Stimulated activated CD4-positive, alpha-beta T cell treated with anti-CD3 and anti-CD28 coated beads, TNF-alpha, amount 100 ng/mL, for 48 hours (primary cell): ENCODE measurements around the gene NTM.

Experiments used
- DNase-seq, 3 donors: peaks; one replicate each; pipeline ENCODE4 v3.0.0-alpha.2; 2020; ENCODE audit warnings: low read depth in 3 of 3

The NTM gene

DNA sequence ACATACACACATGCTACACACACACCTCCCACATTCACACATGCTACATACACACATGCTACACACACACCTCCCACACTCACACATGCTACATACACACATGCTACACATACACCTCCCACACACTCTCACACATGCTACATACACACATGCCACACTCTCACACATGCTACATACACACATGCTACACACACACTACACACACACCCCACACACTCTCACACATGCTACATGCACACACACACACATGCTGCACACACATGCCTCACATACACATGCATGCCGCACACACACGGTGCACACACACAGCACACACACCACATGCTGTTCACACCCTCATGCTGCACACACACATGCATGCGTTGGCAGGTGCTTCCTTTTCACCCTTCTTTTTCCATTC is 495.4 kb downstream of the NTM start:
- DNase-seq: no peak

DNA sequence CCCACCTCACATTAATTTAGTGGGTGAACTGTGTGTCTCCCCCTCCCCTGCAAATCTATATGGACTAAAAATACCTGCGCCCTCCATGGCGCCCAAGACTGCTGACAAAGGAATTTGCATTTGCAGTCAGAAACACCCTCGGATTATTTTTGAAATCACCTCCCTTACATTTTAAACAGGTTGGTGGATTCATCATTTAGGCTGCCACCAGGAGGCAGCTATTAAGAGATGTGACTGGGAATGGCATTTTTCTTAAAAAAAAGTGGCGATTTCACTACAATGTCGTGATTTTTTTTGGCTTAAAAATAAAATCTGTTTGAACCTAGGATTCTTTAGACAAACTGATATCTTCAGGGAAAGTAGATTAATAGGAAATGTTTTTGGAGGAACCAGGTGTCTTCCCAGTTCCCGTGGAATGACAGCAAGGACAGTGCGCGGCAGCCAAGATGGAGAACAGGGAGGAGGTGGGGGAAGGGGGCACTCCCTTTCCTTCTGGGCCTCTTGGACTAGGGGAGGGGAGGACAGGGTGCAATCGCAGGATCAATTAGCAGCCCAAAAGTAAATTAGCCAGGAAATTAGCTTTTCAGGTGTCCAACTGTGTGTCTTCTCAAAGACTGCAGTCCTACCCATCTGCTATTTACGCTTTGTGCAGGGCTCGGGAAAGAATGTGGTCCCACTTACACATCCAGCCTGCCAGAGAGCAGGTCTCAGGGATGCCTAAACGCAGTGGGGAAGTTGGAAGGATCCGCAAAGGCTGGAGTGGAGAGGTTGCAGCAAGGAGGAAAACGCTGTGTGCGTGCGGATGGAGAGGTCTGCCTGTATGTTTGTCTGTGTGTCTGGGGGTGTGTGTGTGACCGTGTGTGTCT is 496.4 kb downstream of the NTM start:
- DNase-seq: no peak

- no peak for DNase-seq
Measured at GRCh38 chr11:131867457-131868257, 497.2 kb downstream of the NTM start.

- no peak for DNase-seq
Measured at GRCh38 chr11:131868629-131869507, 498.5 kb downstream of the NTM start.

- DNase-seq: no peak
Measured at GRCh38 chr11:131870305-131870704, 499.9 kb downstream of the NTM start.

DNA sequence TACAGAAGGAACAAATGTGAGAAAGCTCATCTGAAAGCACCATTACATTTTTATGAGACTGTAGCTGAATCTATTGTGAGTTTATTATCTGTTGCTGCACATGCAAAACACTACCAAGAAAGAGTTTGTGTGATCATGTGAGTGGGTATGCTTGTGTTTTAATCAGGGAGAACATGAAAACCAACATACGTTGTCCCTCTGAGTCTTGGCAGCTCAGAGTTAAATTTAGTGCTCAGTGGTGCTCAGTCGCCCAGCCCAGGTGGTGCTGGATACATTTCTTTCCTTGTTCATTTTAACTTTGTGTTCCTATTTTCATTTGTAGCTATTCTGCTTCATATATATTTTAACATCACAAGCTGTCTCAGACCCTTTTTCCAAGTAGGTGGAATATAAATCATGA is 500.6 kb downstream of the NTM start:
- DNase-seq: no peak

DNA sequence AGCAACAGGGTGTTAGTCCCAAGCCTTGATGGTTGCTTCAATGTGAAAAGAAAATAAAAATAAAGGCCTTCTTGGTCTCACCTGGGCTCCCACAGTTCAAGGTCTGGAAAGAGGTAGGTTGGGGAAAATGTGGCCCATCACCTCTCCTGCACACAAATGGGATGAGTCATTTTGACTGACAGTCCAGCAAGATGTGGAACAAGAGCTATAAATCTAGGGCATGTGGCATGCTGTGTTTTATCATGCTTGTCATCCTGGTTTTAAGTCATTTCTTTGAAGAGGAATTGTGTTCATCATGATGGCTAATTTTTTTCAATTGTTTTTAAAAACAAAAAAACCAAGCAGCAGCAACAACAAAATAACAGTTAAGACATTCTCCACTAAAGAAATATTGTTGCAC is 503.7 kb downstream of the NTM start:
- no peak for DNase-seq

GRCh38 chr11:131875611-131876010 is 505.2 kb downstream of the NTM start:
- DNase-seq: no peak

- no peak for DNase-seq
Measured at GRCh38 chr11:131877246-131877942, 507.0 kb downstream of the NTM start.

DNA sequence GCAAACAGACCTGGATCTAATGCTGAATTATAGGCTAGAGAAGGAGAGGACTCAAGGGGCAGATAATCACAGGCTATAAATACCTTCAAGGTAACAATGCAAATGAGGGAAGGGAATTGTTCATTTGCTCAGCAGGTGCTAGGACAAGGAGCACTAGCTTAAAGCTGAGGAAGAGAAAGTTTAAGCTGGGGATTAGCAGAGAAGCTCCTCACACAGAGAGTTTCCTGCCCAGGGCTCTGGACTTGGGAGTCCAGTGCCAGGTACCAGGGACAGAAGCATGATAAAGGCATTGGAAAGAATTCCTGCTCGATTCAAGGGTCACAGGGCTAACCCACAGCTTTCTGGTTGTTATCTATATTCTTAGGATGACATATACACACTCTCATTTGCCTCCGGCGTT is 509.9 kb downstream of the NTM start:
- DNase-seq: no peak

DNA sequence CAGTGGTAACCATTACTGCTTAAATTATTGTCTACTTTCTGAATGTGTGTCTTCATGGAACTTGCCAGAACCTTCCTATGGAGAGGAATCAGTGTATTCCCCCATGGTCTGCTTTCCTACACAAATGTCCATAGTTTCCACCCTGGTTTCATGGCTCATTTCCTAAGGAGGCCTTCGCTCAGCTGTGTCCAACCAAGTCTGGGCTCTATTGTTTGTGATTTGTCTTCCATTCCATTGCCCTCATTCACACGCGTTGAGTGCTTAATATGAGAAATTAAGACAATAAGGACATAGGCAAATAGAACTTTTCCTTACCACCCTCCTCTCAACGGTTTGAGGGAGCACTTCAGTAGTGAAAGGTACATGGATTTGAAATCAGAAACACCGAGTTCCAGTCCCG is 510.6 kb downstream of the NTM start:
- no peak for DNase-seq

GRCh38 chr11:131883332-131883731 is 512.9 kb downstream of the NTM start:
- DNase-seq: no peak

GRCh38 chr11:131884461-131885073 is 514.2 kb downstream of the NTM start:
- no peak for DNase-seq

GRCh38 chr11:131885431-131885830 is 515.0 kb downstream of the NTM start:
- no peak for DNase-seq

- no peak for DNase-seq
Measured at GRCh38 chr11:131886201-131886600, 515.8 kb downstream of the NTM start.

GRCh38 chr11:131888230-131888855 is 517.9 kb downstream of the NTM start:
- DNase-seq: no peak

DNA sequence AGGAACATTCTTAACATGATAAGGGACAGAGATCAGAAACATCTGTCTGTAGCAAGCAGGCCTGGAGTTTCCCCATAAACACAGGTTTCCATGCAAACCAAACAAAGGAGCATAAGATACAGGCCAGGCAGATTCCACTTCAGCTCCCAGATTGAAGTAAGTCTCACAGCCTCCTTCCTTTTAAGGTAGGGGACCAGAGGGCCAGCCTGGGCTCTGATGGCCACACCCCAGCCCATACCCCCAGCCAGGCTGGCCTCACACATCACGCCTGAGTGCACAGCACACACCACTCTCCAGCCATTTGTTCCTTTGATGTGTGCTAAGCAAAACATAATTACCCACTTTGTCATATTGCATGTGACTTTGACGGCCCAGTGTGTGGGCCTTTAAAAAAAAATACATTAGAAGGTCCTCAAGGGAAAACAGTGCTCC is 518.7 kb downstream of the NTM start:
- DNase-seq: no peak

GRCh38 chr11:131889760-131890581 is 519.6 kb downstream of the NTM start:
- DNase-seq: no peak

- DNase-seq: no peak
Measured at GRCh38 chr11:131893103-131893890, 522.9 kb downstream of the NTM start.
